ENCODE data around the gene ZMYND8.
A peak's percentile ranks its signal among the peaks of the same experiment; 100 is the strongest.
"Not testable (repeated sequence)": the region's sequence is repeated elsewhere in the genome, so short reads cannot be mapped to it uniquely, and the experiment has no call there.

Gene ZMYND8

GRCh38 chr20:47201074-47201730 is 155.3 kb downstream of the ZMYND8 start:
- no peak for DNase-seq

DNA sequence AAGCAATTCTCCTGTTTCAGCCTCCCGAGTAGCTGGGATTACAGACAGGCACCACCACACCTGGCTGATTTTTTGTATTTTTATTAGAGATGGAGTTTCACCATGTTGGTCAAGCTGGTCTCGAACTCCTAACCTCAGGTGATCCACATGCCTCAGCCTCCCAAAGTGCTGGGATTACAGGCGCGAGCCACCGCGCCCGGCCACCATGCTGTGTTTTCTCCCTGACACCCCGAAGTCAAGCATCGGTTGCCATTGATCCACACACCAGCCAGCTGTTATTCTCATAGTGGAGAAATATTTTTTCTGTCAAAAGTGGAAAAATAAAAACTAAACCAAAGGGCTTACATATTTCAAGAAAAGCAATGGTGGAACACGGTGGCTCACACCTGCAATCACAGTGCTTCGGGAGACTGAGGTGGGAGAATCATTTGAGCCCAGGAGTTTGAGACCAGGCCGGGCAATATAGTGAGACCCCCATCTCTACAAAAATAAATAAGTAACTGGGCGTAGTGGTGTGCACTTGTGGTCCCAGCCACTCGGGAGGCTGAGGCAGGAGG is 157.4 kb downstream of the ZMYND8 start:
- DNase-seq = no peak

DNA sequence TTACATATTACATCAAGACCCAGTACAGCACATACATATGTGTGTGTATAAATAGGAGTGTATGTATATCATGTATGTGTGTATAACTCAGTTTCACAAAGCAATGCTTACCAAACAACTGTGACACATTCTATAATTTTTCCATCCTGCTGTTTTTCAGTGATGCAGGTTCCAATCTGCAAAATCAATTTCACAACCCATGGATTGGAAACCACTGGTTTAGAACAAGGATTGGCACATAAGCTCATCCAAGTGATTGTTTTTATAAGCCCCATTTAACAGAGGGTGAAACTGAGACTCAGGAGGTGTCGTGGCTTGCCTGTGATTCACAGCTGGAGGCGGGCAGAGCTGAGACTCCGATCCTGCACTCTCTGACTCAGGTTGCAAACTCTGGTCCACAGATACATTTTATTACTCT is 158.2 kb downstream of the ZMYND8 start:
- no peak for DNase-seq

GRCh38 chr20:47196091-47197081 is 160.1 kb downstream of the ZMYND8 start:
- peak; percentile 71 for DNase-seq

GRCh38 chr20:47195573-47195972 is 160.9 kb downstream of the ZMYND8 start:
- no peak for DNase-seq

GRCh38 chr20:47191956-47192355 is 164.5 kb downstream of the ZMYND8 start:
- DNase-seq = no peak

- no peak for DNase-seq
Measured at GRCh38 chr20:47191074-47191673, 165.3 kb downstream of the ZMYND8 start.

- no peak for DNase-seq
Measured at GRCh38 chr20:47189060-47189459, 167.4 kb downstream of the ZMYND8 start.

DNA sequence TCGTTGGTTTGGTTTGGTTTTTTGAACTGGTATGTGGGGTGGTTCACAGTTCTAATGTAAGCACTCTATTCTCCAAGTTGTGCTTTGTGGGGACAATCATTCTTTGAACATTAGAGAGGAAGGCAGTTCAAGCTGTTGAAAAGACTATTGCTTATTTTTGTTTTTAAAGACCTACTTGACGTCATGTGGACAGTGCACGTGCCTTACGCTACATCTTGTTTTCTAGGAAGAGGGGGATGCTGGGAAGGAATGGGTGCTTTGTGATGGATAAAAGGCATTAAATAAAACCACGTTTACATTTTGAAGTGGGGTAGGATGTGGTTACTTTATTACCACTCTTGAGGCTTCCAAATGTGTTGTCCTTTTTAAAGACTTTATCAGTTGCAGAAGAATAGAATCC is 168.0 kb downstream of the ZMYND8 start:
- no peak for DNase-seq

- DNase-seq = no peak
Measured at GRCh38 chr20:47187450-47188195, 168.9 kb downstream of the ZMYND8 start.

GRCh38 chr20:47183367-47183766 is 173.1 kb downstream of the ZMYND8 start:
- DNase-seq = no peak

DNA sequence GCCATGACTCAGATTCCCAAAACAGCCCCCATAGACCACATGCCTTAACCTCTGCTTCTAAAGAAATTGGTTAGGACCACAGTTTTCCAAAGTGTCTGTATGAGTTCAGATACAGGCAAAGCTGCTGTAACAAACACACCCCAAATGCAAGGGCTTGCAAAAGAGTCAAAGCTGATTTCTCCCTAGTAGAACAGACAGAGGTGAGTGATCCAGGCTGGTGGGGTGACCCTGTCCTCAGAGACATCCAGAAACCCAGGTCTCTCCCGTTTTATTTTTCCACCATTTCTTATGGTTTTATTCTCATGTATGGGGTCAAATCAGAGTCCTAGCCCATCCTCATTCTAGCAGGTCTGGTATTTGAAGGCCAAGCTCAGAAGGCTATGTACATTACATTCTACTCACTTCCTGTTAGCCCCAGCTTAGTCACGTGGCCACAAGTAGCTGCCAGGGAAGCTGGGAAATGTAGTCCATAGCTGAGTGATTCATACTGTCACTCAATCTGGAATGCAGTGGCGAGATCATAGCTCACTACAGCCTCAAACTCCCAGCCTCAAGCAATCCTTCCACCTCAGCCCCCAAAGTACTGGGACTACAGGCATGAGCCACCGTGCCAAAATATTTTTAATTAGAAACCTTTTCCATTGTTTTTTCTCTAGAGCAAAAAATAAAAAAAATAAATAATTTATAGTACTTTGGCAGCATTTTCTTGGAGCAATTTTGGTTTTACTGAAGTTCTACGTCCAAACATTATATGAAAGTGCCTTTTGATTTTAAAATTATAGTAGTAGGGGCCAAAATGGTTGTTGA is 175.2 kb downstream of the ZMYND8 start:
- DNase-seq = no peak

DNA sequence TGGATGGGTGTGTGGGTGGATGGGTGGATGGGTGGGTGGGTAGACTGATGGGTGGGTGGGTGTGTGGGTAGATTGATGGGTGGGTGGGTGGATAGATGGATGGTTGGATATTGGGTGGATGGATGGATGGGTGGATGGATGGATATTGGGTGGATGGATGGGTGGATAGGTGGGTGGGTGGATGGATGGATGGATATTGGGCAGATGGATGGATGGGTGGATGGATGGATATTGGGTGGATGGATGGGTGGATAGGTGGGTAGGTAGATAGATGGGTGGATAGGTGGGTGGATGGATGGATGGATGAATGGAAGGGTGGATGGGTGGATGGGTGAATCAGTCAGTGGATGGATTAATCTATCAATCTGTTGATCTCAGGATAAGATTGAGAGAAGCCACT is 177.2 kb downstream of the ZMYND8 start:
- DNase-seq = no peak

DNA sequence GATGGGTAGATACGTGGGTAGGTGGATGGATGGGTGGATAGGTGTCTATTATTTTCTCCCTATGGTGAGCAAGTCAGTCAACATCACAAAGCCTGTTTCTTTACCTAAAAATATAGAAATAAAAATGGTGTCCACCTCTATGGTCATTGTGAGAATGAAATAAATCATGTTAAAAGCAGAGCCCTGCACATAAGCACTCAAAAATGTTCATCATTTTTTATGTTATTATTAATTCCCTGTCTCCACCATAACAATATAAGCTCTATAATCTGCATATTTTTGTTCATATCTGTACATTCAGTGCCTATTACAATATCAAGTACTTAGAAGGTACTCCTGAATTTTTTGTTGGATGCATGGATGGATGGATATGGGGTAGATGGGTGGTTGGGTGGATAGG is 177.6 kb downstream of the ZMYND8 start:
- DNase-seq = no peak

DNA sequence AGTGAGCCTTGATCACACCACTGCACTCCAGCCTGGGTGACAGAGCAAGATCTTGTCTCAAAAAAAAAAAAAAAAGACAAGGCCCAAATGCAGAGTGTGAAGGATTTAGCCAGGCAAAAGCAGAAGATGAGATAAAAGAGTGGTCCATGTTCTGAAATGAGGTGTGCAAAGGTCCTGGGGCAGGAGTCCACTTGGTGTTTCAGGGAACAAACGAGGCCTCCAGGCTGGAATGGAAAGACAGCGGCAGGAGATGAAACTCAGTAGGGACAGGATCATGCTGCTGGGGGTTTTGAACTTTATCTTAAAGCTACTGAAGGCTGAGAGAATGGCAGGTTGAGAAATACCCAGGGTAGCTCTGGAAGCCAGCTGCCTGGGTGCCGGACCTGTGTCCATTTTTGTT is 178.2 kb downstream of the ZMYND8 start:
- DNase-seq = no peak

DNA sequence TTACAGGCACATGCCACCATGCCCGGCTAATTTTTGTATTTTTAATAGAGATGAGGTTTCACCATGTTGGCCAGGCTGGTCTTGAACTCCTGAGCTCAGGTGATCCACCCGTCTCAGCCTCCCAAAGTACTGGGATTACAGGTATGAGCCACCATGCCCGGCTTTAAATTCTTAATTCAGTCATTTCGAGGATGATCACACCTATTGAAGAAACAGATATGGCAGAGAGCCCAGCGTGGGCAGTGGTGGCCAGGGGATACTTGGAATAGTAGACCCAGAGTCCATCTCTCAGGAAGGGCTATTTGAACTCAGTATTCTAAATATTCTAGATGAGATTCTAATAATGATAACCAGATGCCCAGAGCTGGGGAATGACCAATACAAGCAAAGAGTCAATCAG is 180.3 kb downstream of the ZMYND8 start:
- DNase-seq = not testable (repeated sequence)

GRCh38 chr20:47175493-47175892 is 181.0 kb downstream of the ZMYND8 start:
- no peak for DNase-seq

DNA sequence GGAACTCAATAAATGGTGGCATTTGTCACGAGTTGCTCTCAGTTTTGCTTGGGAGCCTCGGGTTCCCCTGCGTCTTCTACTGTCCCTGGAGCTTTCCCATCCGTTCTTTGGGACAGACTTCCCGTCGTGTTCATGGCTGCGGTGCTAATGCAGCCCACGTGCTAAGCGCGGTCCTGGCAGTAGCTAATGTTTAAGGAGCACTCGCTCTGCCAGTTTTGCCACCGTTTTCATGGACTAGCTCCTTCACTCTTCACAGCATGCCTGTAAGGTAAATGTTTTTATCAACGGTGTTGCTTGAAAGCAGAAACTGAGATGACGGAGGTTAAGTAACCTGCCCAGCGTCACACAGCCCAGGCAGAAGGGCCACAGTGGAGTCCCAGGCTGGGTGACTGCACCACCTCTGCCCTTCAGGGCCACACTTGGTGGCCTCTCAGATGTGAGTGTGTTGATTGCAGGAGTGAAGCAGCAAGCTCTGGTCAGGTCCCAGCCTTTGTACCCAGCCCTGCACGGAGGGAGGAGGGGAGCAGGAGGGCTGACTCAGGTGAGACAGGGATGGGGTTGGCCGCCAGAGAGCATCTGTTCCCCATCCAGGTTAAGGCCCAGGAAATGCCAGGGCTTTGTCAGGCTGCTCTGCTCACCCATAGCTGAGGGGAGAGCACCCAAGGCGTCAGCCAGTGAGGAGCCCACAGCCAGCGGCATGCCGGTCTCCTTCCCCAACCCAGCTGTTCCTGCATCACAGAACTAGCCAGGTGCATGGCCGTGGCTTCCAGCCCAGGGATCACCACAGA is 181.8 kb downstream of the ZMYND8 start:
- DNase-seq = no peak

DNA sequence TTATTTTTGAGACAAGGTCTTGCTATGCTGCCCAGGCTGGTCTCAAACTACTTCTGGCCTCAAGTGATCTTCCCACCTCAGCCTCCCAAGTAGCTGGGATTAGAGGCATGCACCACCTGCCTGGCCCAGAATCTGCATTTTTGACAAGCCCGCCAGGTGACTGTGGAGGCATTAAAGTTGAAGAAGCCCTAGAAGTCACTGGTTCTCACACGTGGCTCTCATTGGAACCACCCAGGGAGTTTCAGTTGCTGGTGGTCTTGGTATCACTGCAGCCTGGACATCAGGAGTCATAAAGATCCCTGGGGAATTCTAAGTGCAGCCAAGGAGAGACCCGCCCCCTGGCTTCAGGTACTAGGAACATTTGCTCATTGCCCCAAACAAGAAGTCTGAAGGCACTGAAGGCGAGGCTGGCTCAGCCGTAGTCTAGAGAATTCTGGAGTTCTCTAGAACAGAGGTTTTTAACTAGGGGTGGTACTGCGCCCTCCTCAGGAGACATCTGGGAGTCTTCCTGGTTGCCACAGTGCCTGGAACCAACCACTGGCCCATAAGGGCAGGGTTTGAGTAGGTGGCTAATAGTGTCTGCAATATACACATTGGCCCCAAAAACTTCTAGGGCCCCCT is 182.8 kb downstream of the ZMYND8 start:
- no peak for DNase-seq

DNA sequence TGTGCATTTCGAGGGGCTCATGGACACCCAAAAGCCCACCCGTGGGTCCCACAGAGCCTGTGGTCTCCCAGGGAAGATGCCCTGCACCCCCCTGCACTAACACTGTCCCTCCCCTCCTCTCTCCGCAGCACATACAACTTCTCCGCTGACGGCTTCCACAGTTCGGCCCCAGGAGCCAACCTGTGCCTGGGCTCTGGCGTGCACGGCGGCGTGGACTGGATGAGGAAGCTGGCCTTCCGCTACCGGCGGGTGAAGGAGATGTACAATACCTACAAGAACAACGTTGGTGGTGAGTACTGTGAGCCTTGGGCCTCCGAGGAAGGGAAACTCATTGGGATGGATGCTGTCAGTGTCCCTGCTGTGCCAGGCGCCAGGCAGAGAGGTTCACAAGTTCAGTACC is 183.9 kb downstream of the ZMYND8 start:
- no peak for DNase-seq
